Measurements from ENCODE around the gene RUNDC3A. TPM values are rescaled to one million over a fixed set of nuclear protein-coding genes. Genes with fewer than 3 reads are reported as not detected.

The RUNDC3A gene
- total and polyA plus RNA-seq, 2 of the 13 experiments (the other 11 are each of a cell fraction or from before 2014, with no cell fraction given): 0.25 TPM; not detected in 1

DNA sequence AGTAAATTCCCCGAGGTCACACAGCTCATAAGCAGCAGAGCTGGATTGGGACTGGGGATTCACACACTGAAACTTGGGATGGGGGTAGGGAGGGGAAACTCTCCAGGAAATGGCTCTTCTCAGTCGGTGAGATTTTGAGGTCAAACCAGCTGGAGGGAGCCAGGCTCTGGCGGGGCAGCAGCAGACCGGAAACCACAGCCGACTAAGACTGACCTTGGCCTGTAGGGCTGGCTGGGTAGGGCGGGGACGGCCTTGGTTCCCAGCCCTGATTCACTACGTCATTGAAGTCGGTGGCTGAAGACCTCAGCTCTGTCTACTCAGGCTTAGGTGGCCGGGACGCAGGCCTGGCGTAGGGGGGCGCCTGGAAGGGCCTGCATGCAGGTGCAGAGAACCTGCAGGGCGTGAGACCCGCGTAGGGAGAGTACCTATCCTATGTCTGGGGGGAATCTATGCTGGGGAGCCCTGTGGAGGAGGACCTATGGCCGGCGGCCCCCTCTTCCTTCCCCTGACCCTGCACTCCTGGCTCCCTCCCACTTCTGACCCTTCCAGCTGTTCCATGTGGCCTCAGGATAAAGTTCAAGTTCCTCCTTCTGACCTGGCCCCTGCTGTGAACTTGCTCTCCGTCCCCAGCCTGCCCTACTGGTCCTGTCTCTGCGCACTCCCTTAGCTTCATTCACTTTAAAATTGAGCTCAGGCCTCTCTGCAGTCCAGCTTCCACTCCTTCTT is 28.6 kb upstream of the RUNDC3A start (continued):
- TF ChIP-seq, protein P1, sequence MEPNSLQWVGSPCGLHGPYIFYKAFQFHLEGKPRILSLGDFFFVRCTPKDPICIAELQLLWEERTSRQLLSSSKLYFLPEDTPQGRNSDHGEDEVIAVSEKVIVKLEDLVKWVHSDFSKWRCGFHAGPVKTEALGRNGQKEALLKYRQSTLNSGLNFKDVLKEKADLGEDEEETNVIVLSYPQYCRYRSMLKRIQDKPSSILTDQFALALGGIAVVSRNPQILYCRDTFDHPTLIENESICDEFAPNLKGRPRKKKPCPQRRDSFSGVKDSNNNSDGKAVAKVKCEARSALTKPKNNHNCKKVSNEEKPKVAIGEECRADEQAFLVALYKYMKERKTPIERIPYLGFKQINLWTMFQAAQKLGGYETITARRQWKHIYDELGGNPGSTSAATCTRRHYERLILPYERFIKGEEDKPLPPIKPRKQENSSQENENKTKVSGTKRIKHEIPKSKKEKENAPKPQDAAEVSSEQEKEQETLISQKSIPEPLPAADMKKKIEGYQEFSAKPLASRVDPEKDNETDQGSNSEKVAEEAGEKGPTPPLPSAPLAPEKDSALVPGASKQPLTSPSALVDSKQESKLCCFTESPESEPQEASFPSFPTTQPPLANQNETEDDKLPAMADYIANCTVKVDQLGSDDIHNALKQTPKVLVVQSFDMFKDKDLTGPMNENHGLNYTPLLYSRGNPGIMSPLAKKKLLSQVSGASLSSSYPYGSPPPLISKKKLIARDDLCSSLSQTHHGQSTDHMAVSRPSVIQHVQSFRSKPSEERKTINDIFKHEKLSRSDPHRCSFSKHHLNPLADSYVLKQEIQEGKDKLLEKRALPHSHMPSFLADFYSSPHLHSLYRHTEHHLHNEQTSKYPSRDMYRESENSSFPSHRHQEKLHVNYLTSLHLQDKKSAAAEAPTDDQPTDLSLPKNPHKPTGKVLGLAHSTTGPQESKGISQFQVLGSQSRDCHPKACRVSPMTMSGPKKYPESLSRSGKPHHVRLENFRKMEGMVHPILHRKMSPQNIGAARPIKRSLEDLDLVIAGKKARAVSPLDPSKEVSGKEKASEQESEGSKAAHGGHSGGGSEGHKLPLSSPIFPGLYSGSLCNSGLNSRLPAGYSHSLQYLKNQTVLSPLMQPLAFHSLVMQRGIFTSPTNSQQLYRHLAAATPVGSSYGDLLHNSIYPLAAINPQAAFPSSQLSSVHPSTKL (CRISPR knock-in tag; IDR thresholded peaks at IDR 0.05): peak; percentile 83
- peak; percentile 49; the same call in 1 of the 2 replicates for TF ChIP-seq SP4 (CRISPR knock-in tag; IDR thresholded peaks at IDR 0.05)
- TF ChIP-seq NR2F1 (CRISPR knock-in tag; IDR thresholded peaks at IDR 0.05): peak in 1 of 2 experiments; percentile 82
- TF ChIP-seq SAP130 (CRISPR knock-in tag; IDR thresholded peaks at IDR 0.05; ENCODE audit: low read depth): peak; percentile 83
- TF ChIP-seq TCF7 (IDR thresholded peaks at IDR 0.05; ENCODE audit: low read depth): no peak
- no peak for TF ChIP-seq ZNF674 (CRISPR knock-in tag; IDR thresholded peaks at IDR 0.05; ENCODE audit: low read depth)
- TF ChIP-seq ETV5 (CRISPR knock-in tag; IDR thresholded peaks at IDR 0.05; ENCODE audit: borderline replicate concordance): peak; percentile 98
- TF ChIP-seq ZNF761 (CRISPR knock-in tag; conservative IDR thresholded peaks at IDR 0.05): peak; percentile 68; the same call in 1 of the 2 replicates
- no peak for TF ChIP-seq FIP1L1 (IDR thresholded peaks at IDR 0.05; ENCODE audit: borderline replicate concordance, insufficient read depth, low read depth, low read length)
- TF ChIP-seq ARHGAP35 (CRISPR knock-in tag; IDR thresholded peaks at IDR 0.05; ENCODE audit: borderline replicate concordance): no peak; the same call in 1 of the 2 replicates
- peak; percentile 72; the same call in 1 of the 2 replicates for TF ChIP-seq MEF2D (CRISPR knock-in tag; IDR thresholded peaks at IDR 0.05)
- TF ChIP-seq, protein P2, sequence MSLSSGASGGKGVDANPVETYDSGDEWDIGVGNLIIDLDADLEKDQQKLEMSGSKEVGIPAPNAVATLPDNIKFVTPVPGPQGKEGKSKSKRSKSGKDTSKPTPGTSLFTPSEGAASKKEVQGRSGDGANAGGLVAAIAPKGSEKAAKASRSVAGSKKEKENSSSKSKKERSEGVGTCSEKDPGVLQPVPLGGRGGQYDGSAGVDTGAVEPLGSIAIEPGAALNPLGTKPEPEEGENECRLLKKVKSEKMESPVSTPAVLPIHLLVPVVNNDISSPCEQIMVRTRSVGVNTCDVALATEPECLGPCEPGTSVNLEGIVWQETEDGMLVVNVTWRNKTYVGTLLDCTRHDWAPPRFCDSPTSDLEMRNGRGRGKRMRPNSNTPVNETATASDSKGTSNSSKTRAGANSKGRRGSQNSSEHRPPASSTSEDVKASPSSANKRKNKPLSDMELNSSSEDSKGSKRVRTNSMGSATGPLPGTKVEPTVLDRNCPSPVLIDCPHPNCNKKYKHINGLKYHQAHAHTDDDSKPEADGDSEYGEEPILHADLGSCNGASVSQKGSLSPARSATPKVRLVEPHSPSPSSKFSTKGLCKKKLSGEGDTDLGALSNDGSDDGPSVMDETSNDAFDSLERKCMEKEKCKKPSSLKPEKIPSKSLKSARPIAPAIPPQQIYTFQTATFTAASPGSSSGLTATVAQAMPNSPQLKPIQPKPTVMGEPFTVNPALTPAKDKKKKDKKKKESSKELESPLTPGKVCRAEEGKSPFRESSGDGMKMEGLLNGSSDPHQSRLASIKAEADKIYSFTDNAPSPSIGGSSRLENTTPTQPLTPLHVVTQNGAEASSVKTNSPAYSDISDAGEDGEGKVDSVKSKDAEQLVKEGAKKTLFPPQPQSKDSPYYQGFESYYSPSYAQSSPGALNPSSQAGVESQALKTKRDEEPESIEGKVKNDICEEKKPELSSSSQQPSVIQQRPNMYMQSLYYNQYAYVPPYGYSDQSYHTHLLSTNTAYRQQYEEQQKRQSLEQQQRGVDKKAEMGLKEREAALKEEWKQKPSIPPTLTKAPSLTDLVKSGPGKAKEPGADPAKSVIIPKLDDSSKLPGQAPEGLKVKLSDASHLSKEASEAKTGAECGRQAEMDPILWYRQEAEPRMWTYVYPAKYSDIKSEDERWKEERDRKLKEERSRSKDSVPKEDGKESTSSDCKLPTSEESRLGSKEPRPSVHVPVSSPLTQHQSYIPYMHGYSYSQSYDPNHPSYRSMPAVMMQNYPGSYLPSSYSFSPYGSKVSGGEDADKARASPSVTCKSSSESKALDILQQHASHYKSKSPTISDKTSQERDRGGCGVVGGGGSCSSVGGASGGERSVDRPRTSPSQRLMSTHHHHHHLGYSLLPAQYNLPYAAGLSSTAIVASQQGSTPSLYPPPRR (CRISPR knock-in tag; IDR thresholded peaks at IDR 0.05; ENCODE audit: borderline replicate concordance): peak; percentile 9
